Omental fat pad (tissue), 4 donors: ENCODE results near the gene TM9SF4. TPM values are rescaled to one million over a fixed set of nuclear protein-coding genes. Genes with fewer than 3 reads are reported as not detected.

Experiments
- ATAC-seq: fragments of 150-250 bp; one replicate; pipeline ENCODE4 v1.9.1; 2016; ENCODE audit warnings: mild to moderate bottlenecking, moderate library complexity; ENCODE audit not compliant: low FRiP score
- DNase-seq: peaks from one replicate; pipeline ENCODE4 v3.0.0-alpha.2; 2019; ENCODE audit warnings: low spot score
- total RNA-seq, 4 donors: library from RNA; depleted of rRNA; stranded (reverse); fragments of >200 nt; gene quantifications; one replicate each; pipeline ENCODE4 v1.1.0, GENCODE V29; 2016
- TF ChIP-seq, protein P1 (sequence below), 3 donors: fragments of 450-650 bp; IDR thresholded peaks; one replicate each; pipeline ENCODE4 v1.5.1; 2016 to 2017; ENCODE audit warnings: antibody characterized with exemption in 3 of 3, mild to moderate bottlenecking in 3 of 3, moderate library complexity in 2 of 3

TM9SF4 gene
- total RNA-seq, 4 donors from 2014 or later = 23.3 to 32.3 (median 31.5) TPM

GRCh38 chr20:32203356-32204204, 94.1 kb downstream of the TM9SF4 start:
- TF ChIP-seq, protein P1, sequence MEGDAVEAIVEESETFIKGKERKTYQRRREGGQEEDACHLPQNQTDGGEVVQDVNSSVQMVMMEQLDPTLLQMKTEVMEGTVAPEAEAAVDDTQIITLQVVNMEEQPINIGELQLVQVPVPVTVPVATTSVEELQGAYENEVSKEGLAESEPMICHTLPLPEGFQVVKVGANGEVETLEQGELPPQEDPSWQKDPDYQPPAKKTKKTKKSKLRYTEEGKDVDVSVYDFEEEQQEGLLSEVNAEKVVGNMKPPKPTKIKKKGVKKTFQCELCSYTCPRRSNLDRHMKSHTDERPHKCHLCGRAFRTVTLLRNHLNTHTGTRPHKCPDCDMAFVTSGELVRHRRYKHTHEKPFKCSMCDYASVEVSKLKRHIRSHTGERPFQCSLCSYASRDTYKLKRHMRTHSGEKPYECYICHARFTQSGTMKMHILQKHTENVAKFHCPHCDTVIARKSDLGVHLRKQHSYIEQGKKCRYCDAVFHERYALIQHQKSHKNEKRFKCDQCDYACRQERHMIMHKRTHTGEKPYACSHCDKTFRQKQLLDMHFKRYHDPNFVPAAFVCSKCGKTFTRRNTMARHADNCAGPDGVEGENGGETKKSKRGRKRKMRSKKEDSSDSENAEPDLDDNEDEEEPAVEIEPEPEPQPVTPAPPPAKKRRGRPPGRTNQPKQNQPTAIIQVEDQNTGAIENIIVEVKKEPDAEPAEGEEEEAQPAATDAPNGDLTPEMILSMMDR (IDR thresholded peaks at IDR 0.05) = no peak
- no peak for ATAC-seq
- DNase-seq = no peak

DNA sequence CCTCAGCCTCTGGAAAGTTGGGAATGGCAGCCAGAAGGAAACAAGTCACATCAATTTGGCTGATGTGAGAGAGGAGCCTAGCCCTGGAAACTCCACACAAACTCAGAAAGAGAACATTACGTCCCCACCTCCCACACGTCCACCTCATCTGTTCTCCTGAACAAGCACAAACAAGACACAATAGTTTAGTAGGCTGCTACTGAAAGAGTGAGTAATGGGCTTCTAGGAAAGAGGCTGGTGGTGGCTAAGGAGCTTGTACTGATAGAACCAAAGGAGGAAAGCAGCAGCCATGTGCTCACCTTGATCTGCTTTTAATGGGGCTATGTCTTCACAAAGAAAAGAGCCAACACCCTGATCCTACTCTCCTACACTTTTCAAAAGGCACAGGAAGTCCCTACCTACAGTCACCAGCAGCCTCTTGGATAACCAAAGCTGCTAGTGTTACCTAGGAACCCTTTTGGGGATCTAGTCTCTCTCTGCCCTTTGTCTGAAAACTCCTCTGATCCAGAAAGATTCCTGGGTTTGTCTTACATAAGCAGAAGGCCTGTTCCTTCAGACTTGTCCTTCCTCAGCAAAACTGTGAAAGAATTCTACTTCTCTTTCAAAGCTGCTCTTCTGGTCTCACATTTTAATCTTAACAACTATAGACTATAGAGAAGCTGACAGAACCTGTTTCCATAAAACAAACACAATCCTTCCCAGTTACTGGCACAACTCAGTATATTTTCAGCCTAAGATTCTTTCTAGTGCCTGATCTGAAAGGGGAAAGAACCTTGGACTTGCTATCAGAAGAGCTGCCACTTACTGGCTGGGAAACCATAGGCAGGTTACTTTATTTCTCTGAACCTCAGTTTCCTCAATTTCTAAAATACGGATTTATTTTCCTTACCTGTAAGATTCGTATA, 94.9 kb downstream of the TM9SF4 start:
- ATAC-seq (peak; percentile 69), DNase-seq (no peak)
- TF ChIP-seq, protein P1 (IDR thresholded peaks at IDR 0.05) = no peak

DNA sequence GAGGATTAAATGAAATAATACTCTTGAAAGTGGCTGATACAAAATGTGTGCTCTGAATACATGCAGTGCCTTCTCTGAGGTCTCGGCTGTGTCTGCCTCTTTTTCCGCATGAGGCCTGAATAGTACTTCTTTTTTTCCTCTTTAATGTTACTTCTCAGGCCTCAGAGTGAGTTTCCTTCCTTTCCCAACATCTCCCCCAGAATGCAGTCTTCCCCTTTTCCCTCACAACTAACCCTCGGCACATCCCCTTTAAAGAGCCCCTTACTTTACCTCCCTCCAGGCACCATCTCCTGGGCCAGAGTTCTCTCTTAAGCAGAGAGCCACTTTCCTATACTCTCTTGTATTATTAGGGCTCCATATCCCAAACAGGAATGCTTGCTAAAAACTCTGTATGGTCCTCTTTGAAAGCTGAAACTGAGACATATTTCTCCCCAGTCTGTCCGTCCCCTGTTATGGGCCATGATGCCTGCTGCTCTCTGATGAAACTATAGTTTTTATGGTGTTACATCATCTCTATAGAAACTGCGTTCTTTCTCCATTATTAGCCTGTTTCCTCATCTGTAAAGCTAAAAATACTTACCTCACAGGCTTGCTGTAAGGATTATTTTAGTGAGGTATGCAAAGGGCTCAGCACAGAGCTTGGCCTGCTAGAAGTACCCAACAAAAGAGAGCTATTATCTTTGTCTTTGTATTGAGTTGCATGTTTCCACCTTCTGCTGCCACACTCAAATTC, 95.8 kb downstream of the TM9SF4 start:
- no peak for ATAC-seq
- TF ChIP-seq, protein P1 (IDR thresholded peaks at IDR 0.05) = no peak

GRCh38 chr20:32205843-32206759, 96.6 kb downstream of the TM9SF4 start:
- no peak for DNase-seq
- TF ChIP-seq, protein P1 (IDR thresholded peaks at IDR 0.05) = no peak
- ATAC-seq = no peak

More for the DNA sequence above, 95.8 kb downstream of the TM9SF4 start:
- no peak for DNase-seq

DNA sequence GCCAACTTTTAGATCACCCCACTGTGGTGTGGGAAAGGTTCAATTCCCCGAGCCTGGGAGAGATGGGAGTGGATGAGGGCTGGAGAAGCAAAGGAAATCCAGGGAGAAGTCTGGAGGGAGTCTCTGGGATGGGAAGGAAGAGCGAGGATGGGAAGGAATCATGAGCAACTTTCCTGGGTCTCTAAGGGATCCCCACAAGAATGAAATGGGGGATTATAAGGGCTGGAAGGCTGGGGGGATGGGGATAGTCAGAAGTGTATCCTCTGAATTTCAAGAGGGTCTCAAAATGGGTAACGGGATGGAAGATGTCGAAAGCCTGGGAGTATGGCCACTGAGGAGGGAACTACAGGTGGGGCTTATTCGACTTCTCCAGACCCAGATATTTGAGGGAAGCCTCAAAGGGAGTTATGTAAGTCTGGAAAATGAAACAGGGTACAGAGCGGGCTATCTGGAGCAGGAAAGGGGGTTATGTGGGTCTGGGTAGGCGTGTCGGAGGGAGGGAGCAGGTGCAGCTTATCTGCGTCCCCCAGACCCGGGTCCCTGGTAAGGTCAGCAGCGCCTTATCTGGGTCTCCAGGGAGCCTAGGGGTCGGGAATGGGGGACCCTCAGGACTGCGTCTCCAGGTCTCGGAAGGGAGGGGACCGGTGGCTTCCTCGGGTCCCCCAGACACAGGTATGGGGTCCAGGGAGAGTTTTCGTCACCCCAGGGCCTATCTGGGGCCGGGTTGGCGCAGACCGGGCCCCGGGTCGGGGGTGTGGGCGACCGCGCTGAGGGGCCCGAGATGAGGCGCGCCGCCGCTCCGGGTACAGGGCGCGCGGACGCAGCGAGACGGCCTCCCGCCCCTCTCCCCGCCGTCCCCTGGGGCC, 97.5 kb downstream of the TM9SF4 start:
- no peak for DNase-seq
- ATAC-seq = peak; percentile 1
- TF ChIP-seq, protein P1 (IDR thresholded peaks at IDR 0.05) = no peak
